Mesothelial cell of epicardium (in vitro differentiated cells): Measurements from ENCODE around the gene LYPD6. TPM values are rescaled to one million over a fixed set of nuclear protein-coding genes. Genes with fewer than 3 reads are reported as not detected.

Experiments used
- DNase-seq, 2 experiments: peaks; one replicate each; pipeline ENCODE4 v3.0.0; 2021; ENCODE audit warnings: low spot score in 2 of 2; ENCODE audit not compliant: unreplicated experiment in 2 of 2
- H3K27ac Mint-ChIP-seq: 2 replicates; pipeline ENCODE4 v1.8.0; 2021; ENCODE audit warnings: mixed read lengths
- H3K27me3 Mint-ChIP-seq: 2 replicates; pipeline ENCODE4 v1.8.0; 2021; ENCODE audit warnings: low read depth, mixed read lengths
- H3K36me3 Mint-ChIP-seq: 2 replicates; pipeline ENCODE4 v1.8.0; 2021; ENCODE audit warnings: mixed read lengths
- H3K4me1 Mint-ChIP-seq: 2 replicates; pipeline ENCODE4 v1.8.0; 2021; ENCODE audit warnings: mixed read lengths
- H3K4me3 Mint-ChIP-seq: 2 replicates; pipeline ENCODE4 v1.8.0; 2021; ENCODE audit warnings: mild to moderate bottlenecking, moderate library complexity, mixed read lengths
- H3K9me3 Mint-ChIP-seq: 2 replicates; pipeline ENCODE4 v1.8.0; 2021; ENCODE audit warnings: mixed read lengths
- total RNA-seq: library from RNA; stranded (reverse); gene quantifications from 3 replicates; pipeline ENCODE4 v1.2.1, GENCODE V29; 2021
- TF ChIP-seq, protein P1 (sequence below): fragments of 200-600 bp; sonication (generic); IDR thresholded peaks from one replicate; pipeline ENCODE4 v1.5.0; 2021; ENCODE audit warnings: antibody characterized with exemption; ENCODE audit not compliant: unreplicated experiment

Gene LYPD6
- 16.2 to 17.4 TPM (median 16.6 TPM) in 3 replicates for total RNA-seq

- H3K4me1 Mint-ChIP-seq = peaks cover 35% of the 10 kb centered on the region
- H3K4me3 Mint-ChIP-seq = peak within 1 kb of the TSS; percentile 88
- peaks cover 1% of the 10 kb centered on the region for H3K27me3 Mint-ChIP-seq
- peaks cover 3% of the 10 kb centered on the region for H3K36me3 Mint-ChIP-seq
- peak; percentile 74 to 83 for DNase-seq
- peak within 1 kb of the TSS; percentile 88 for H3K27ac Mint-ChIP-seq
- TF ChIP-seq, protein P1, sequence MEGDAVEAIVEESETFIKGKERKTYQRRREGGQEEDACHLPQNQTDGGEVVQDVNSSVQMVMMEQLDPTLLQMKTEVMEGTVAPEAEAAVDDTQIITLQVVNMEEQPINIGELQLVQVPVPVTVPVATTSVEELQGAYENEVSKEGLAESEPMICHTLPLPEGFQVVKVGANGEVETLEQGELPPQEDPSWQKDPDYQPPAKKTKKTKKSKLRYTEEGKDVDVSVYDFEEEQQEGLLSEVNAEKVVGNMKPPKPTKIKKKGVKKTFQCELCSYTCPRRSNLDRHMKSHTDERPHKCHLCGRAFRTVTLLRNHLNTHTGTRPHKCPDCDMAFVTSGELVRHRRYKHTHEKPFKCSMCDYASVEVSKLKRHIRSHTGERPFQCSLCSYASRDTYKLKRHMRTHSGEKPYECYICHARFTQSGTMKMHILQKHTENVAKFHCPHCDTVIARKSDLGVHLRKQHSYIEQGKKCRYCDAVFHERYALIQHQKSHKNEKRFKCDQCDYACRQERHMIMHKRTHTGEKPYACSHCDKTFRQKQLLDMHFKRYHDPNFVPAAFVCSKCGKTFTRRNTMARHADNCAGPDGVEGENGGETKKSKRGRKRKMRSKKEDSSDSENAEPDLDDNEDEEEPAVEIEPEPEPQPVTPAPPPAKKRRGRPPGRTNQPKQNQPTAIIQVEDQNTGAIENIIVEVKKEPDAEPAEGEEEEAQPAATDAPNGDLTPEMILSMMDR = no peak
- peaks cover 5% of the 10 kb centered on the region for H3K9me3 Mint-ChIP-seq
Measured at GRCh38 chr2:149330127-149331022, at the start of gene LYPD6. Gene LYPD6, plus strand, starts transcription at chr2:149330587. Its CDS starts 107,122 bp downstream, at chr2:149437709.

GRCh38 chr2:149281441-149281840 is 48.9 kb upstream of the LYPD6 start:
- Mint-ChIP-seq H3K36me3 (no peaks in the 10 kb centered on the region), H3K4me3 (no peak overlapping the region), H3K27me3 (no peaks in the 10 kb centered on the region), H3K27ac (no peak overlapping the region), H3K4me1 (peaks cover 11% of the 10 kb centered on the region), H3K9me3 (peaks cover 4% of the 10 kb centered on the region)
- TF ChIP-seq, protein P1 = no peak
- no peak for DNase-seq

- no peaks in the 10 kb centered on the region for H3K9me3 Mint-ChIP-seq
- TF ChIP-seq, protein P1 = no peak
- H3K4me3 Mint-ChIP-seq = no peak overlapping the region
- no peak for DNase-seq
- H3K36me3 Mint-ChIP-seq = no peaks in the 10 kb centered on the region
- H3K27ac Mint-ChIP-seq = no peak overlapping the region
- H3K4me1 Mint-ChIP-seq = peaks cover 10% of the 10 kb centered on the region
- H3K27me3 Mint-ChIP-seq = no peaks in the 10 kb centered on the region
Measured at GRCh38 chr2:149290662-149291061, 39.7 kb upstream of the LYPD6 start.

DNA sequence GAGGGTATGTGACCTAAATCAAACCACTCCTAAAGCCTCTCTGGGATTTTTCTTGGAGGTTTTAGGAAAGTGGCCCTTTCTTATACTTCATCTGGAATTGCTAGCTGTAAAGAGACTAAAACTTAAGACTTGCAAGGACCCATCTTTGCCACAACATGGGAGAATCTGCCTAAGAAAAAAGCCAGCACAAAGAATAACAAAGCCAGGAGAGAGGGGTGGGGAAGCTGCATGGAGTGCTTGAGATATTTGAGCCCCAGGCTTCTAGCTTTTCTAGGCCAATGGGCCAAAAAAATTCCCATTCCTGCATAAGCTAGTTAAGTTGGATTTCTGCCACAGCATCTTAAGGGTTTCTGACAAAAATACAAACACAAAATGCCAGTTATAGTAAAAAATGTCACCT is 38.5 kb upstream of the LYPD6 start:
- H3K4me3 Mint-ChIP-seq = no peak overlapping the region

GRCh38 chr2:149296031-149296430 is 34.4 kb upstream of the LYPD6 start:
- no peak for DNase-seq
- H3K27ac Mint-ChIP-seq = no peak overlapping the region
- peaks cover 1% of the 10 kb centered on the region for H3K4me1 Mint-ChIP-seq
- no peaks in the 10 kb centered on the region for H3K27me3 Mint-ChIP-seq
- no peak overlapping the region for H3K4me3 Mint-ChIP-seq
- H3K9me3 Mint-ChIP-seq = peaks cover 16% of the 10 kb centered on the region
- TF ChIP-seq, protein P1 = no peak
- no peaks in the 10 kb centered on the region for H3K36me3 Mint-ChIP-seq

More for the DNA sequence above, 38.5 kb upstream of the LYPD6 start:
- Mint-ChIP-seq H3K4me1 (peaks cover 10% of the 10 kb centered on the region), H3K27ac (no peak overlapping the region), H3K36me3 (no peaks in the 10 kb centered on the region), H3K27me3 (no peaks in the 10 kb centered on the region), H3K9me3 (no peaks in the 10 kb centered on the region)
- TF ChIP-seq, protein P1 = no peak
- no peak for DNase-seq
